GM21423 (cell line): ENCODE measurements around the gene CPNE6.

ENCODE experiments used
- ATAC-seq: cut with Tn5 transposase; IDR thresholded peaks from one replicate; pipeline ENCODE4 v1.9.1; 2021; ENCODE audit warnings: mild to moderate bottlenecking, moderate library complexity; ENCODE audit not compliant: unreplicated experiment

CPNE6 gene

DNA sequence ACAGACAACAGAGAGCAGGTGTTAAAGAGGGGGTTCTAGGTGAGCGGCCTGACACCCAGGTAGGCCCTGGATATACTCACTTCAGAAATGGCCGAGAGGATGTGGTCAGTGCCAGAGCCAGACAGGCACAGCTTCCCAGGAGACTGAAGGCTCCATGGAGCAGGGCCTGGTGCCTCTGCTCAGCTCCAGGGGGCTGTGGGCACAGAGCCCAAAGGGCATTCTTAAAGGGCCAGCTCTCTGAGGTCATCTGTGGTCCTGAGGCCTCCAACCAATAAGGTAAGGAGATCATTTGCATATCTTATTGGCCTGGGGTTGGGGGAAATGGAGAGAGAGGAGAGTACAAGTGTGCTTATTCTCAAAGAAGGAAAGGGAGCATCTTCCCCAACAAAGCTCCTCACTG, 13.1 kb downstream of the CPNE6 start:
- no peak for ATAC-seq

- ATAC-seq, result no peak
Observed at GRCh38 chr14:24085215-24085614, 13.9 kb downstream of the CPNE6 start.

- ATAC-seq, result no peak
Observed at GRCh38 chr14:24086193-24086955, 15.0 kb downstream of the CPNE6 start.

- ATAC-seq, result no peak
Observed at GRCh38 chr14:24087004-24087403, 15.6 kb downstream of the CPNE6 start.

DNA sequence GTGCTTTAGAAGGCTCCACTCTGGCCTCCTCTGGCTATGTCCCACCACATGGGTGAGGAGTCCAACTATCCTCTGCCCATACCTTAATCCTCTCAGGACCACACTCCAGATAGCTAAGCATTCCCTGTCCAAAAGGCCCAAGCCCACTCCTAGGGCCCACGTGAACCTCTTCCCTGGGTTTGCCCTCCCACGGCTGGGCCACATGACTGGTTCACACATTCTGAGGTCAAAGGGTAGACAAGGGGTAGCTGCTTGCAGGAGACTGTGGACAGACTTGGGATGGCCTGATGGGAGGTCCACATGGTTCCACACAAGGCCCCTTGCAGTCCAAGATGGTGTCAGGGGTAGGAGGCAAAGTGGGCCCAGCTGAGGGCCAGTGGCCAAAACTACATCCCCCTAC, 16.7 kb downstream of the CPNE6 start:
- no peak for ATAC-seq

- no peak for ATAC-seq
Observed at GRCh38 chr14:24089890-24090289, 18.5 kb downstream of the CPNE6 start.

DNA sequence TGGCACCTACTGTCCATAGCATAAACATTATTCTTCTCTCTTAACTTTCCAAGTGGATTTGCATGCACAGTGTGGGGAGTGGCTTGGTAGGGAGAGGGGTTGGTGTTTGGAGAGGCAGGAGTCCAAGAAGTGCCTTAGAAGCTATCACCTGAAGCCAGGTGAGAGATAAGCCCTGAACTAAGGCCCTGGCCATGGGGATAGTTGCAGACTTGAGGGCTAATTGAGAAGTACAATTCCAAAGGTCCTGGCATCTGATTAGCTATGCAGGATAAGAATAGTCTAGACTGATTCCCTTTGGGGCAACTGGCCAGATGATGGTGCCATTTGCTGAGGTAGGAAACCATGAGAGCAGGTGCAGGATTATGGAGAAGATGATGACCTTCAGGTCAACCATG, 20.7 kb downstream of the CPNE6 start:
- no peak for ATAC-seq

DNA sequence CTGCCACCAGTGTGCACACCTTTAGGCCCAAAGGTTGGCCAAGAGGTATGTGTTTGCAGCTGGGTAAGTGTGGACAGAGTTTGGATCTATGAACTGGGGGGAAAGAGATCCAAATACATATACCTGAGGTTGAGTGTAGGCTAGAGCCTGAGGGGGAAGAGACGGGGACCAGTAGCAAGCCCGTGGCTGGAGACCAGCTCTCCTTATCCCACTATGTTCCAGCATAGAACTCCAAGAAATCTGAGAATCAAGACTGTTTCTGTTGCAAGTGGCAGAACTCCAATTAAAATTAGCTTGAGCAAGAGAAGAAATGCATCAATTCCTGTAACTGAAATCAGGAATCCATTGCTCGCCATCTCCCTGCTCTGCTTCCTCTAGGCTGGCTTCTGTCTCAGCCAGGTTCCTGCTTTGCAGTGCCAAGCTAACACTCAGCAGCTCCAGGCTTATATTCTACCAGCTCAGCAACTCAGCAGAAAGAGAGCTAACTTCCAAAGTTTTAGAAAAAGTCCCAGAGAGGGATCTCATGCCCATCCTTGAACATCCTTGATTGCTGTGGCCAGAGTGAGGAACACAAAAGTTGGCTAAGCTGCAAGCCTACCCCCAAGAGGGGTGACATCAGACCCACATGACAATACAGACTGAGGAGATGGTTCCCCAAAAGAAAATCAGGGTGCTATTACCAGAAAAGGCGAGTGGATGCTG, 21.3 kb downstream of the CPNE6 start:
- no peak for ATAC-seq

GRCh38 chr14:24093207-24093900, 22.0 kb downstream of the CPNE6 start:
- no peak for ATAC-seq

DNA sequence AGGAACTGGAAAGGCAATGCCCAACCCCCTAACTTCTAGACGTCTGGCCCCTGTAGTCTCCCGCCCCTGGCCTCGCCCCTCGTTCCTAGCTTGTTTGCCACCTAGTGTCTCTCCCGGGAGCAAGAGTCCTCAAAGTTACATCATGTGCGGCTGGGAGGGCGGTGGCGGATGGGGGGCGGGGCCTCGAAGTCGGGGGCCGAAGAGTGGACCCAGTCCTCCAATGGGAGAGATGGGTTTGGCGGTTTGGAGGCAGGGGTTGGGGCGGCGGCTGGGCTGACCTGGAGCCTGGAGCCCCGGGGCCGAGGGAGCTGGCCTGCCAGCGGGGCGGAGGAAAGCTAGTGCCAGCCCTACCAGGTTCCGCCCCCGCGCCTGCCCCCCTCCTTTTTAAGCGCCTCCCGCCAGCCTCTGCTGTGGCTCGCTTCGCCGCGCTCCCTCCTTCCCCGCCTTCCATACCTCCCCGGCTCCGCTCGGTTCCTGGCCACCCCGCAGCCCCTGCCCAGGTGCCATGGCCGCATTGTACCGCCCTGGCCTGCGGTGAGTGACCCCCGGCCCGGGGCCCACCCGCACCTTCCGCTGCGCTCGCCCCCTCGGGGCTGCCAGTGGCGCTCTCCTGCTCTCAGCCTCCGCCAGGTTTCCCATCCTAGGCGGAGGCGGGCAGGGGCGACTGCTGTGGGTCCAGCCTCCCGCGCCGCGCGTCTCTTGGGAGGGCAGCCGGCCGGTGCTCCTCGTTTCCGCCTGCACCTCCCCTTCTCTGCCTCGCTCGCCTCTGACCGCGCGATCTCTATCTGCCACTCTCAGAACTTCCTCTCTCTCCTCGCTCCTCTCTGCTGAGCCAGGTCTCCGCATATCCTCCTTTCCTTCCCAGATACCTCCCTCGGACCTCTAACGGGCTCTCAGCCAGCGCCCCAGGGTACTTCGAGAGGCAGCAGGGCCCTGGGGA, 22.8 kb downstream of the CPNE6 start, which contains the start of gene PCK2:
TSS of gene PCK2 (plus strand) at position 411 of the 940 bp plus-strand sequence. CDS start at position 506, 95 bp downstream.
- peak; percentile 46 for ATAC-seq

DNA sequence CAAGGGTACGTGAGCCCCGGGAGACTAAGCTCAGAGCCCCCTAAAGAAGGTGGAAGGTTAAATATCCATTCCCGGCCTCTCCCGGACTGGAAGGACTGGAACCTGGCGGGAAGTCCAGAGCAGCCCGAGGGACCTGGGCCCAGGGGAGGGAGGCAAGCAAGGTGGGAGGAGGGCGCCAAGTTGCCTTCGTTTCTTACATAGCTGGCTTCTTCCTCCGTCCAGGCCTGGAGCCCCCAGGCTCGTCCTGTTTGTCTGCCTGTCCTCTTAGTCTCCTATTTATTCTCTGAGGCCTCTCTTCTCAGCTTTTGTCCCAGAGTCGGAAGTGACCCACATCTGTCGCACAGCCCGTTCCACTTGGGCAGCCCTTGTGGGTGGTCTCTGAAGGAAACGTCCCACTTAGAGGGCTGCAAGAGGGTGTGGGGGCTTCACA, 23.5 kb downstream of the CPNE6 start:
- ATAC-seq, result no peak

DNA sequence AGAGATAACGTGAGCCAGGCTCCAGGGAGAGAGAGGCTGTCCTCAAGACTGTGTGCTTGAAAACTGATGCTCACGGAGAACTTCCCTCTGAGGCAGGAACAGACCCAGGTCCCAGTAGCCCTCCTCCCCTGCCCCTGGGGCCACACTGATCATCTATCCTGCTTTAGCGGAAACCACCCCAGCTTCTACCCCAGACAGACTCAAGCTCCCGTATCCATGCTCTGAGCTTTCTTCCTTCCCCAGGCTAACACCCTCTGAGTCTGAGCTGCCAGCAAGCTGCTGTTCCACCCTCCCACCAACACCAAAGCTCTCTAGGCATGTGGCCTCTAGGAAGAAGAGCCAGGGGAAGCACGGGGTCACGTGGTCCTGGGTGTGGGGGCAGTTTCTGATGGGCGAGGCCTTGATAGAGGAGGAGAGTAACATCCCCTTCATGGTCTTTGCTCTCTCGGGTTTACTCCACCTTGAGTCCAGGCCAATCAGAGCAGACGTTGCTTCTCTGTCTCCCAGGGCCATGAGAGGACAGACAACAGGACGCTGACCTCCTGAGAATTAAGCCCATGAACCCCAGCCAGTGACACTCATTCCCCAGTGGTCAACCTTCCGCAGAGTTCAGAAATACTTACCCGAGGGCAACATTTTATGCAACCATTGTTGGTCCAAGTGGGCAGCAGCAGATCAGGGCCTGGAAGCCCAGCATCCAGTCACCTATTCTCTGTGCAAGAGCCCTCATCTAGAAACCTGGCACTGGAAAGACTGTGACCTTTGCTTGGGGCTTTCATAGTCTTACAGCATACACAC, 24.1 kb downstream of the CPNE6 start:
- ATAC-seq, result peak; percentile 63

DNA sequence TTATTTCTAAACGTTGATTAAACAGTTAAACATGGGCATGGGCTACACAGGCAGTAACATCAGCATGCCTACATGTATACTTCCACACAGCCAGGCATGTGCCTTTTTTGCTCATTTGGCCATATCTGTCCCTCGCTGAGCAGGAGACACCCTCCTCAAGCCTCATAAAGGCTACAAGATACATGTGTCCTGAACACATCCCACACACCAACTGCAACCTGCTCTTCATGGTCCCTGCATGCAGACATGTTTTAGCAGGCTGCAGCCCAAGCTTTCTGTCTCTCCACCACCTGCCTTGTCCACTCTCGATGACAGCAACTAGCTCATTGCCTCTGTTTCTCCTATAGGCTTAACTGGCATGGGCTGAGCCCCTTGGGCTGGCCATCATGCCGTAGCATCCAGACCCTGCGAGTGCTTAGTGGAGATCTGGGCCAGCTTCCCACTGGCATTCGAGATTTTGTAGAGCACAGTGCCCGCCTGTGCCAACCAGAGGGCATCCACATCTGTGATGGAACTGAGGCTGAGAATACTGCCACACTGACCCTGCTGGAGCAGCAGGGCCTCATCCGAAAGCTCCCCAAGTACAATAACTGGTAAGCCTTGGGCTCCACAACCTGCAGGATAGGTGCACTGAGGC, 25.3 kb downstream of the CPNE6 start:
- ATAC-seq, result no peak

GRCh38 chr14:24098229-24098926, 27.0 kb downstream of the CPNE6 start:
- no peak for ATAC-seq

DNA sequence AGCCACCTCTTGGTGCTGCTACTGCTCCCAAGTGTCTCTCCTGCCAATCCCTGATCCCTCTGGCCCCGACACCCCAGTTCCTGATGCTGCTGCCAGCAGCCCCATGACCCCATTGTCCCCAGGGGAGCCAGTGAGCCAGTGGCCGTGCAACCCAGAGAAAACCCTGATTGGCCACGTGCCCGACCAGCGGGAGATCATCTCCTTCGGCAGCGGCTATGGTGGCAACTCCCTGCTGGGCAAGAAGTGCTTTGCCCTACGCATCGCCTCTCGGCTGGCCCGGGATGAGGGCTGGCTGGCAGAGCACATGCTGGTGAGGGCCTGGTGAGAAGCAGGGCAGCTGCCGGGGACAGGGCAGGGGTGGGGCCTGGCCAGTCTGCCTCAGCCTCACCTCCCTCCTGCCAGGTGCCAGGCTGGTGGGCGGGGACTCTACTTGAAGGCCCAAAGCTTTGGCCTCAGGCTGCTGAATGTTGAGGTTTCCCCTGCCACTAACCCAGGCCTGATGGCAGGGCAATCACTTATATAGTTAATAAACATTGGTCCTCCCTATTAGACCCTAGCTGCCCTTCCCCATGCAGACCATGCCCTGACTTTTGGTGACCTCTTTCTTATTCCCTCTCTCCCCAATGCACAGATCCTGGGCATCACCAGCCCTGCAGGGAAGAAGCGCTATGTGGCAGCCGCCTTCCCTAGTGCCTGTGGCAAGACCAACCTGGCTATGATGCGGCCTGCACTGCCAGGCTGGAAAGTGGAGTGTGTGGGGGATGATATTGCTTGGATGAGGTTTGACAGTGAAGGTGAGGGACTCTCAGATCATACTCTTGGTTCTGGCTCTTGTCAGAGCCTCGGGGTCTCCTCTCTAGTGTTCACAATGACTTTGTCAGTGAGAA, 27.8 kb downstream of the CPNE6 start:
- no peak for ATAC-seq

DNA sequence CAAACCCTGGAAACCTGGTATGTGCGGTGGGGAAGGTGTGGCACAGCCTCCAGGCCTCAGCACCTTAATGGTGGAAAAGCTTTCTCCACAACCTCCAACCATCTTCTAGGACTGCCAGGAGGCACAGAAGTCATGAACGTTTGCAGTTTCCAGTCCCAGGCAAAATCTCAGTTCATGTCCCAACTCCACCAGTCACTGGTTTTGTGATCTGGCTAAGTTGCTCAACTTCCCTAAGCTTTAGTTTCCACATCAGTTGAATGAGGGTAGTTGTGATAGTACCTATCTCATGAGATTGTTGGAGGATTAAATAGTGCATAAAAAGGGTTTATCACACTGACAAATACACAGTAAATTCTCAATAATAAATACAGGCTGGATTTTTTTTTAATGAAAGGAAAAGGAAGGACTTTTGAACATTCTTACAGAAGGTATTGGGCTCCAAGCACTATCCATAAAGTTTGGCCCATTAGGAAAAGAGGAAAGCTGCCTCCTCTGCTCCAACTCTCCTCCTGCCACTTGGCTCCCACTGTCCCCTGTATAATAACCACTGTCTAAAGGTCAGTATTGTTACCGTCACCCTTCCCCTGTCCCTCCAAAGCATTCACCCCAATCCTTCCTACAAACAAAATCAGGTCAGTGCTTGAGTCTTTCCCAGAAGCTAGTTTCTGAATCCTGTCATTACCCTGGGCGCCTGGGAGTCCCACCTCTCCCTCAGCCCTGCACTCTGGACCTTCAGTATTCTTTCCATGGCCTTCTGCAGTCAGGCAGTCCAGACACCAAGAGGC, 29.0 kb downstream of the CPNE6 start:
- ATAC-seq, result no peak

GRCh38 chr14:24100982-24101494, 29.7 kb downstream of the CPNE6 start:
- no peak for ATAC-seq
